Measurements from ENCODE around the gene HTRA3. TPM values are rescaled to one million over a fixed set of nuclear protein-coding genes. Genes with fewer than 3 reads are reported as not detected.

Gene HTRA3
- total RNA-seq, 1 experiment from 2014 or later = 2.3 TPM

GRCh38 chr4:8254076-8254475 is 15.5 kb upstream of the HTRA3 start:
- CTCF ChIA-PET = interaction anchor here (1.8 kb wide), 1 partner anchor 77 kb away, joined by 6 read pairs; no protein-coding TSS in a partner anchor
- POLR2A ChIA-PET = no interaction called here
- TF ChIP-seq HMGXB4 (CRISPR knock-in tag; IDR thresholded peaks at IDR 0.05) (no peak), SMAD4 (CRISPR knock-in tag; IDR thresholded peaks at IDR 0.05) (no peak), FOXK1 (CRISPR knock-in tag; IDR thresholded peaks at IDR 0.05) (no peak), ZSCAN18 (CRISPR knock-in tag; IDR thresholded peaks at IDR 0.05) (no peak), ETV6 (CRISPR knock-in tag; IDR thresholded peaks at IDR 0.05) (no peak), ZNF396 (CRISPR knock-in tag; IDR thresholded peaks at IDR 0.05; ENCODE audit: borderline replicate concordance) (no peak), ZNF219 (CRISPR knock-in tag; IDR thresholded peaks at IDR 0.05; ENCODE audit: borderline replicate concordance) (no peak), HMGA2 (CRISPR knock-in tag; IDR thresholded peaks at IDR 0.05) (no peak), CTCF (IDR thresholded peaks at IDR 0.05) (no peak), GTF2I (CRISPR knock-in tag; conservative IDR thresholded peaks at IDR 0.05) (no peak), ZNF671 (CRISPR knock-in tag; IDR thresholded peaks at IDR 0.05) (no peak), CREM (CRISPR knock-in tag; IDR thresholded peaks at IDR 0.05) (no peak), OVOL2 (CRISPR knock-in tag; IDR thresholded peaks at IDR 0.05; ENCODE audit: borderline replicate concordance) (no peak), TP53 (CRISPR knock-in tag; IDR thresholded peaks at IDR 0.05) (no peak), TCF7 (CRISPR knock-in tag; IDR thresholded peaks at IDR 0.05; ENCODE audit: low read depth) (no peak), AR (CRISPR knock-in tag; IDR thresholded peaks at IDR 0.05) (no peak), FOXP1 (CRISPR knock-in tag; IDR thresholded peaks at IDR 0.05; ENCODE audit: borderline replicate concordance) (no peak), ZNF317 (CRISPR knock-in tag; IDR thresholded peaks at IDR 0.05; ENCODE audit: borderline replicate concordance, low read depth) (no peak), ZBTB43 (CRISPR knock-in tag; IDR thresholded peaks at IDR 0.05) (no peak), ZNF532 (CRISPR knock-in tag; IDR thresholded peaks at IDR 0.05; ENCODE audit: borderline replicate concordance) (no peak)
- H3K36me3 Mint-ChIP-seq = no peaks in the 10 kb centered on the region
- H3K27ac Mint-ChIP-seq = no peak overlapping the region
- DNase-seq (ENCODE audit: low spot score) (no peak), ATAC-seq (no peak)
- H3K4me1 Mint-ChIP-seq = no peaks in the 10 kb centered on the region
- 0 out of 2 replicates have a peak, but pooled peaks cover 7% of the 10 kb centered on the region for H3K9me3 Mint-ChIP-seq
- H3K27me3 Mint-ChIP-seq (ENCODE audit: low read depth) = no peaks in the 10 kb centered on the region; the same call in 1 of the 2 replicates
- H3K4me3 Mint-ChIP-seq = no peak overlapping the region
